HG03097 (cell line): ENCODE results near the gene ACBD4.

Experiments used
- ATAC-seq: cut with Tn5 transposase; IDR thresholded peaks from one replicate; pipeline ENCODE4 v1.9.1; 2021; ENCODE audit not compliant: unreplicated experiment, low FRiP score

ACBD4 gene

GRCh38 chr17:45132572-45133463, 2.7 kb upstream of the ACBD4 start:
- no peak for ATAC-seq

DNA sequence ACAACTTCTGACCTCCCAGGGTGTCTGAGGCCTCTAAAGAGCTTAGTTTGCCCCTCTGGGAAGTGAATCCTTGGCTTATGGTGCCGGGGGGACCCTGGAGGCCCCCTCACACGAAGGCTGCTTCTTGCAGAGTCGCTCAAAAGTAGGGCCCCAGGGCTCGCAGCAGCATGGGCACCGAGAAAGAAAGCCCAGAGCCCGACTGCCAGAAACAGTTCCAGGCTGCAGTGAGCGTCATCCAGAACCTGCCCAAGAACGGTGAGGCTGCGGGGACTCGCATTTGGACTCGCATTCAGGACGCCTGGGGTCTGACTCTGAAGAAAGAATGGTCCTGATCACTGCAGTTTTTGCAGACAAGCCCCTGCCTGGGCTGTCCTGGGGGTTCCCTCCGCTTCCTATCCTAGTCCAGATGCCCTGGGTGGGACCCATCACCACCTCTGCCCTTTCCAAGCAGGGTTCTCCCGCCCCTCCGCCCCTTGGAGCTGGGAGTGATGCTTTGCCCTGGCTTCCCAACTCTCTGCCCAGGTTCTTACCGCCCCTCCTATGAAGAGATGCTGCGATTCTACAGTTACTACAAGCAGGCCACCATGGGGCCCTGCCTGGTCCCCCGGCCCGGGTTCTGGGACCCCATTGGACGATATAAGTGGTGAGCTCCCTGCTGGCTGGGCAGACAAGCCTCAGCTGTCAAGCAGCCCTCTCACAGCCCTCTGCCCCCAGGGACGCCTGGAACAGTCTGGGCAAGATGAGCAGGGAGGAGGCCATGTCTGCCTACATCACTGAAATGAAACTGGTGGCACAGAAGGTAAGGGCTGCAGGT, 698 bp downstream of the ACBD4 start:
- no peak for ATAC-seq

DNA sequence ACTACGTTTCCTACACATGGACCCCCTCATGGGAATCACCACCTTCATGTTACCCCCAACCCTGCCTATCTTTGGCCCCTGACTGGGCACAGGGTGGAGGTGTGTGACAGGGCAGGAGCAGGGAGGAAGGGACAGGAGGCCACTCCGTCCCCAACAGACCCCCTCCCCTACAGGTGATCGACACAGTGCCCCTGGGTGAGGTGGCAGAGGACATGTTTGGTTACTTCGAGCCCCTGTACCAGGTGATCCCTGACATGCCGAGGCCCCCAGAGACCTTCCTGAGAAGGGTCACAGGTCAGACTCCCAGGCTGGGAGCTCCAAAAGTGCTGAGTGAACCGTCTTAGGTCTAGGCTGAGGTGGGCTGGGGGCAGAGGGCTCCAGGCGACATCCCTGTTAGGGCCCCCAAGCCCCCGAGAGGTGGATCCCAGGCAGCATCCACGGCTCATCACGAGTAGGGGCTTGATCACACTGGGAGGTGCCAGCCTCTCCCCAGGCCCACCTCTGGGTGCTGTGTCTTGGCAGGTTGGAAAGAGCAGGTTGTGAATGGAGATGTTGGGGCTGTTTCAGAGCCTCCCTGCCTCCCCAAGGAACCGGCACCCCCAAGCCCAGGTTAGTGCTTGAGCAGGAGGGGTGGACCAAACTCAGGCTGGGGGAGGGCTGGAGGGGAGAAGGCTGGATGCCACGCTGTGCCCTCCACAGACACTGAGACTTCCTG, 1.5 kb downstream of the ACBD4 start:
- no peak for ATAC-seq

DNA sequence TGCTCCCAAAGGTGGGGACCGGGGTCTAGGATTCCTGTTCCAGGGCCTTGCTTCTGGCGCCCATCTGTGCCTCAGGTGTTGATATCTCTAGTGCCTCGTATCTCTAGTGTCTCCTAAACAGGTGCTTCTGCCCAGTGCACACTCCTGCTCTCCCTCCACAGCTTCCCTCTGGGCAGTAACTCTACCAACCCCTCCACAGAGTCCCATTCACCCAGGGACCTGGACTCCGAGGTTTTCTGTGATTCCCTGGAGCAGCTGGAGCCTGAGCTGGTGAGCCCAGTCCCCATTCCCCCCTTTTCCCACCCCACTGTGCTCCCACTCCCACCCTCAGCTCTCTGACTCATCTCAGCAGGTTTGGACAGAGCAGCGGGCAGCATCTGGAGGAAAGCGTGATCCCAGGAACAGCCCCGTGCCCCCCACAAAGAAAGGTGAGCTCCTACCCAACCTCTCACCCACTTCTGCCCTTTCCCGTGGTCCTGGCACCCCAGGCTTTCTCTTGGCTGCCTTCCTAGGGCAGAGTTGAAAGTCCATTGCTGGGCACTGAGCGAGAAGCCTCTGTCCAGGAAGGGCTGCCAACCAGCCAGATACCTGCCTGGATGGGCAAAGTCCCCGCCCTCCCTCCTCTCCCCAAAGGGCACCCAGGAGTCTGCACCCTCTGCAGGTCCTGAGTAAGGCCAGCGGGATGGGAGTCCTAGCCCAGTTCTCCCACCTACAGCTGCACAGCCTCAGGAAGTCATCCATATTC, 2.2 kb downstream of the ACBD4 start:
- ATAC-seq = no peak

DNA sequence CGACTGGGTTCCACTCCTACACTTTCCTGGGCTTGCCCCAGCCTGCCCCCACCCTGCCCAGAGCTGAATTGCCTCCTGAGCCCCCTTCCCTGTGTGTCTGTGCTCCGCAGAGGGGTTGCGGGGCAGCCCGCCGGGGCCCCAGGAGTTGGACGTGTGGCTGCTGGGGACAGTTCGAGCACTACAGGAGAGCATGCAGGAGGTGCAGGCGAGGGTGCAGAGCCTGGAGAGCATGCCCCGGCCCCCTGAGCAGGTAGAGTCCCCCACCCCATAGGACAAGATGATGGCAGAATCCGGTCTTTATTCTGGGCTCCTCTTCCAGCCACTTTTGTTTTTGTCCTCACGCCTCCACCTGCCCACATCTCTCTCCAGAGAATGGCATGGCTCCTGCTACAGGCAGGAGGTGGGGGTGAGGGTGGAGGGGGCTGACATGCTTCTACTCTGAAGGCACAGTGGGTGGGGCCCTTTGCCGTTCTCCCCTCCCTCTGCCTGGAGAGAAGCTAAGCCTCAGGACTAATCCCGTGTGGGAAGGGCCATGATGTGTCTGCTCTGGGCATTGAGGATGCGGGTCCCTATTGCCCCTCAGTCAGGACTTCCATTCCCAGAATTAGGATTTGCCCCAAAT, 3.5 kb downstream of the ACBD4 start:
- no peak for ATAC-seq

DNA sequence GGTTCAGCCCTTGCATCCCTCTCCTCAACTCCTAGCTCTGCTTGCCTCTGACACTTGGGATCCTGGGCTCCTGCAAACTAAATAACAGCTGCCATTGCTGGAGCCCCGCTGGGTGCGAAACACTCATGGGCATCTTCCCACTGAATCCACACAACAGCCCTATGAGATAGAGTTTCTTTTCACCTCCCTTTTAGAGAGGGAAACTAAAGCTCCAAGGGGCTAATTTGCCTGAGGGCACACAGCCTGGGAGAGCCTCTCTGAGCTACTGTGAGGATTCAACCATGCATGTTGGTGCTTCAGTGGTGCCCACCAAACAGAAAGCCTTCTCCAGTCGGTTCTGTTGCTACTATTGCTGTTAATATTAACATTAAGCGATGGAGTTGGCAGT, 4.0 kb downstream of the ACBD4 start:
- ATAC-seq = no peak

- no peak for ATAC-seq
These were observed 7.7 kb downstream of the ACBD4 start for GRCh38 chr17:45143094-45143670.

DNA sequence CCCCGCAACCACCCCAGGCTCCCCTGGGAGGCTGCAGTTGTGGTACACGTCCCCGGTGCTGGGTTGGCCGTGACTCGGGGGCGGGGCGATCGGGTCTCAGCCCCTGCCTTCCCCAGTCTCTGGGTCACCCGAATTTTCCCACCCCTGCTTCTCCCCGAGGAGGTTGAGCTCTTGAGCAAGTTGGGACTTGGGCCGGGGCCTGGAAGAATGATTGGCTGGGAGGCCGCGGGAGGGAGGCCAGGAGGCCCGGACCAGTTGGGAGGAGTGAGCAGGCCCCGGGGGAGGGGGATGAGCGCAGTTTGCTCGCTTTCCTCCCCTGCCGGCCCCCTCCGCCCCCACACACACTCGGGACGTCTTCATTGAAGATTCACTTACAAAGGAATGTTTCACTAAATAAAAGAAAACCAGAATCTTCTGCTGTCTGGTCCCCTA, 8.3 kb downstream of the ACBD4 start:
- no peak for ATAC-seq

DNA sequence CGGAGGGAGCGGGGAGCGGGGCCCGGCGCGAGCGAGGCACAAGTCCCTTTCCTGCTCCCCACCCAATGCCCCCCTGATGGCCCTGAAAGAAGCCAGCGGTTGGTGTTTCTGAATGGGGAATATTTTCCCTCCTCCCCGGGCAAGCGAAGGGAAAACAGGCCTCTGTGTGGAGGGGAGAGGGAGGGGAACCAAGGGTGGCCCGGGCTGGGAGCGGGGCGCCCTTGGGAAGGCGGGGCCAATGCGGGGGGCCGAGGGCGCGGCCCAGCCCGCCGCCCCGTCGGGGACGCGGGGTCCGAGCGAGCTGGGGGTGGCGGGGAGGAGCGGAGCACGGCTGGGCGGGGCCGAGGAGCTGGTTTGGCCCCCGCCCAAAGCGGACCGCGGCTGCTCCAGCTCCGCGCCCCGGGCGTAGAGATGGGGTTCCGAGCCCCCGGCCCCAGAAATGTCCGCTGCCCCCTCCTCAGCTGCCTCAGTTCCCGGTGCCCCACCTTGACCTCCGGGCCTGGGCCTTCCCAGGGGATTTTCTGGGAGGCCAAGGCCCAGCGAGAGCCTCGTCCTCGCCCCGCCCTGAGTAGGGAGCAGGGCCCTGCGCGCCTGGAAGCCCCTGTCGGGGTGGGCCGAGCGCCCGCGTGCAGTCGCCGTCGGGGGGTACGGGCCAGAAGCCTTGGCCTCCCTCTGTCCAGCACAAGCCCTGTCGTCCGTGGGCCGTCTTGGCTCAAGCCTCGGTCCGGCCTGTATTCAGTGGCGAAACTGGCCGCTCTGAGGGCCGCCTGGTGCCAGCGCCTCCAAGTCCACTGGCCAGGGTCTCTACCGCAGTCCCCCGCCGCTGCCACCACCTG, 8.9 kb downstream of the ACBD4 start:
- no peak for ATAC-seq

- ATAC-seq = no peak
These were observed 9.5 kb downstream of the ACBD4 start for GRCh38 chr17:45145035-45145389.

DNA sequence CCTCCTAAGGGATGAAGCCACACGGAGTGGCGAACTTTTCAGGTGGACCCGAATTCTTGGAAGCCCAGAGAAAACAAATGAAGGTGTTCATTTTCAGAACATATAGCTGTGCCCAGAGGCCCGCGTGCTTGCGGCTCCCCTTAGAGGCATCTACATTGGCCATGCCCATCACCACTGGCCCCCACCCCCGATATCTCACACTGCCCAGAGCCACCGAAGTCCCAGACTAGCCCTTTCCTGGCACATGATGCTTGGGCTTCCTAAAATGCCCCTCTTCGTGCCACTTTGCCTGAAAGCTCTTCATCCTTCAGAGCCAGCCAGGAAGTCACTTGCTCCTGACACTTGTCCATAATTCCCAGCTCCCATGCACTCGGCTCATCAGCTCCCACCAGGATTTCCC, 10.7 kb downstream of the ACBD4 start:
- no peak for ATAC-seq

GRCh38 chr17:45146592-45146889, 11.1 kb downstream of the ACBD4 start:
- no peak for ATAC-seq

DNA sequence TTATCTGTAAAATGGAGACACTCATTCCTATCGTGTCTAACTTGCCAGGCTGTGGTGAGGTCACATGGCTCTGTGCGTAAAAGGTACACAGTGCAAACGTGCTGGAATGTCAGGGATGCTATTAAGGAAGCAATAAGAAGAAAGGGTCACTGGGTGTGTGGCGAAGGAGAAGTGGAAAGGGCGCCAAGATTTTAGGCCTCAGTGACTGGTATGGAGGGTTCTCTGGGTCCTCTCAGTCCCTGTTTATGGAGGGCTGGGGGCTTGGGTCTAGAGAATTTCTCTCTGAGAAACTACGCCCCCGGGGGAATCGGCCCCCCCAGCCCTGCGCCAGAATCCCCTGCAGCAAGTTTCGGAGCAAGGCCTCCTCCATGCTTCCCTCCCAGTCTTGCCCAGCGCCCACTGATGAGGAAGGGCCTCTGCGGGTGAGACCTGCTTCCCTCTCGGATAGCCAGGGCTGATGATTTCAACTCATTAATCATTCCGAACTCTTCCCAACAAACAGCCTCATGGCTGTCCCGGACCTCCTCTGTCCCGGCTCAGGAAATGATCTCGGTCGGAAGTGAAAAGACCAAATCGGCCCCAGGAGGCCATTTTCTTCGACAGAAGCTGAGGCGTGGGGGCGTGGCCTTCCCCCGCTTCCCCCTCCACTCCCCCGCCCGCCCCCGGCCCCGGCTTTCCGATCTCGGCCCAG, 11.5 kb downstream of the ACBD4 start:
- ATAC-seq = no peak

- ATAC-seq = no peak
These were observed 12.2 kb downstream of the ACBD4 start for GRCh38 chr17:45147581-45148182.

DNA sequence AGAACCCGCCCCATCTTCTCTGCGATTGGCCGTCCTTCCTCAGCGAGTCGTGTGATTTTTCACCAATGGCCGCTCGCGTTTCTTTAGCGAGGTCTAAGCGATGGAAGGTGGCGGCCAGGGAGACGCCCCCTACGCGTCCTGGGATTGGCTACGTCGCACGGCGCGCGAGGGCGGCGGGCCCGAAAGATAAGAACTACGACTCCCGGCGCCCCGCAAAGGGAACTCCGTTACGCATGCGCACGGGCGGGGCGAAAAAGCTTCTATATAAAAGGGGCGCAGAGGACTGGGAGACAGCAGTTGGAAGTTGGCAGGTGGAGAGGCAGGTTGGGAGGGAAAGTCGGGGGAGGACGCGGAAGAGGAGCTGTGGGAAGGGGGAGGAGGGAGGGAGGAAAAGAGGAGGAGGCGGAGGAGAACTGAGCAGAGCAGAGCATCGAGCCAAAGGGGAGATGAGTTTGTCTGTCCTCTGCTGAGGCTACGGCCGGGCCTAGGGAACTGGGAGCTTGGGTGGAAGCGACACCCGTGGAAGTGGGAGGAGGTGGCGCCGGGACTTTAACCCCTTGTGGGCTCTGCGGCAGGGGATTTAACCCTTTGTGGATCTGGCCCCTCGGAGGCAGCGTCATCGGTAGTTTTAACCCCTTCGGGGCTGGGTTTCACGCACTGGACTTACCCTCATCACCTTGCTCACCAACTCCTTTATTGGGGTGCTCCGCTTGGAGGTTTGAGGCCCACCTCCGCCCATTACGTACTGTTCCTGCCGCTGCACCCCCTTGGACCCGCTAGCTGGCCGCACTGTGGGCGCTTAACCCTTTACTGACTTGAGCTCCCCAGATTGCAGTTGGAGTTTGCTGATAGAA, 12.9 kb downstream of the ACBD4 start, which contains the start of gene HEXIM1:
Gene HEXIM1, plus strand, starts transcription at position 293 of the 854 bp plus-strand sequence. CDS start 716 bp downstream, outside the sequence.
- ATAC-seq = peak; percentile 73

DNA sequence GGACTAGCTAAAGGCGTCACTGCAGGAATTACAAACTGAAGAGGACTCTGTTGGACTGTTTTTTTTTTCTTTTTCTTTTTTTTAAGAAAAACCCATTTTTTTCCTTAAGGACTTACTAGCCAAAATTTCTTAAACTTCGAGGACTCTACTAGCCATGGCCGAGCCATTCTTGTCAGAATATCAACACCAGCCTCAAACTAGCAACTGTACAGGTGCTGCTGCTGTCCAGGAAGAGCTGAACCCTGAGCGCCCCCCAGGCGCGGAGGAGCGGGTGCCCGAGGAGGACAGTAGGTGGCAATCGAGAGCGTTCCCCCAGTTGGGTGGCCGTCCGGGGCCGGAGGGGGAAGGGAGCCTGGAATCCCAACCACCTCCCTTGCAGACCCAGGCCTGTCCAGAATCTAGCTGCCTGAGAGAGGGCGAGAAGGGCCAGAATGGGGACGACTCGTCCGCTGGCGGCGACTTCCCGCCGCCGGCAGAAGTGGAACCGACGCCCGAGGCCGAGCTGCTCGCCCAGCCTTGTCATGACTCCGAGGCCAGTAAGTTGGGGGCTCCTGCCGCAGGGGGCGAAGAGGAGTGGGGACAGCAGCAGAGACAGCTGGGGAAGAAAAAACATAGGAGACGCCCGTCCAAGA, 13.7 kb downstream of the ACBD4 start:
- no peak for ATAC-seq
